Activated CD8-positive, alpha-beta memory T cell treated with anti-CD3 and anti-CD28 coated beads, Interleukin-2, amount 50 U/mL, for 1 hour (primary cell): ENCODE results near the gene RBAK.
"Not testable (repeated sequence)": the region's sequence is repeated elsewhere in the genome, so short reads cannot be mapped to it uniquely, and the experiment has no call there.

ENCODE experiments used
- DNase-seq: peaks from one replicate; pipeline ENCODE4 v3.0.0-alpha.2; 2020; ENCODE audit errors: extremely low read depth

Gene RBAK

GRCh38 chr7:5045558-5046396 lies at the start of gene RBAK:
Gene RBAK, plus strand, starts transcription at chr7:5045860. Its CDS starts 2,217 bp downstream, at chr7:5048077.
- DNase-seq, result peak; percentile 69

GRCh38 chr7:4996696-4997222 lies 48.9 kb upstream of the RBAK start:
- no peak for DNase-seq

- no peak for DNase-seq
Observed at GRCh38 chr7:4998244-4998643, 47.4 kb upstream of the RBAK start.

GRCh38 chr7:4998910-4999309 lies 46.8 kb upstream of the RBAK start:
- DNase-seq, result no peak

GRCh38 chr7:4999369-4999950 lies 46.2 kb upstream of the RBAK start:
- DNase-seq, result no peak

- DNase-seq, result no peak
Observed at GRCh38 chr7:5001003-5001402, 44.7 kb upstream of the RBAK start.

GRCh38 chr7:5001911-5002310 lies 43.7 kb upstream of the RBAK start:
- DNase-seq, result no peak

GRCh38 chr7:5005066-5005465 lies 40.6 kb upstream of the RBAK start:
- no peak for DNase-seq

GRCh38 chr7:5012985-5013384 lies 32.7 kb upstream of the RBAK start:
- no peak for DNase-seq

- not testable (repeated sequence) for DNase-seq
Observed at GRCh38 chr7:5015936-5016335, 29.7 kb upstream of the RBAK start.

- not testable (repeated sequence) for DNase-seq
Observed at GRCh38 chr7:5017626-5018025, 28.0 kb upstream of the RBAK start.

GRCh38 chr7:5020098-5020497 lies 25.6 kb upstream of the RBAK start:
- no peak for DNase-seq

GRCh38 chr7:5020976-5021550 lies 24.6 kb upstream of the RBAK start:
- not testable (repeated sequence) for DNase-seq

GRCh38 chr7:5023626-5024025 lies 22.0 kb upstream of the RBAK start:
- DNase-seq, result not testable (repeated sequence)

- DNase-seq, result not testable (repeated sequence)
Observed at GRCh38 chr7:5027796-5028410, 17.8 kb upstream of the RBAK start.

- DNase-seq, result not testable (repeated sequence)
Observed at GRCh38 chr7:5033186-5033585, 12.5 kb upstream of the RBAK start.

- no peak for DNase-seq
Observed at GRCh38 chr7:5035276-5035675, 10.4 kb upstream of the RBAK start.

- DNase-seq, result no peak
Observed at GRCh38 chr7:5036446-5036845, 9.2 kb upstream of the RBAK start.

- DNase-seq, result no peak
Observed at GRCh38 chr7:5041047-5041446, 4.6 kb upstream of the RBAK start.

- no peak for DNase-seq
Observed at GRCh38 chr7:5043661-5044060, 2.0 kb upstream of the RBAK start.

- not testable (repeated sequence) for DNase-seq
Observed at GRCh38 chr7:5046397-5046732, 705 bp downstream of the RBAK start.

- DNase-seq, result not testable (repeated sequence)
Observed at GRCh38 chr7:5047127-5047526, 1.5 kb downstream of the RBAK start.
